Astrocyte of the cerebellum (primary cell): ENCODE results near the gene PPP1R16B.

Experiments
- DNase-seq: peaks from one replicate; pipeline ENCODE4 v3.0.0-alpha.2; 2011; ENCODE audit warnings: low read depth
- H3K4me3 ChIP-seq: 2 replicates; pipeline ENCODE4 v1.5.1; 2011; ENCODE audit warnings: mild to moderate bottlenecking, low read depth, low read length, moderate library complexity
- in situ Hi-C: cut with HindIII; loops from 2 replicates; pipeline ENCODE4 v1.10.0; 2017; ENCODE audit warnings: low sequenced_read_pairs
- TF ChIP-seq, protein P1 (sequence below): IDR thresholded peaks from 2 replicates; pipeline ENCODE4 v1.5.1; 2012; ENCODE audit warnings: low read length, low read depth, moderate library complexity, mild to moderate bottlenecking; ENCODE audit errors: missing control alignments

Gene PPP1R16B

DNA sequence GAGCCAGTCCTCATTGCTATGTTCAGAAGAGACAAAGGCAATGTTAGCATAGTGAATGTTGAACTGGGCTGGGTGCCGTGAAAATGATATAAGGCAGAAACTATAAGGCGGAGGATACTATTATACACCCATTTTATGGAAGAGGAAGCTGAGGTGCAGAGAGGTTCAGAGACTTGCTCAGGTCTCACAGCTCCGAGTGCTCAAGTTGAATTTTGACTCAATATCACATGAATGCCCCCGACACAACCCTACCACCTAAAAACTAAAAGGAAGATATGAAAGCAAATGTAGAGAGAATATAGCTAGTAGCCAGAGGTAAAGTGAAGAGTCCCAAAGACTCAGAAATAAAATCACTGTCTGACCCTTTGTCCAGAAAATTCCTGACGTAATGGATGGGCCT is 56.7 kb downstream of the PPP1R16B start:
- no peak for DNase-seq
- no peak overlapping the region for H3K4me3 ChIP-seq
- TF ChIP-seq, protein P1, sequence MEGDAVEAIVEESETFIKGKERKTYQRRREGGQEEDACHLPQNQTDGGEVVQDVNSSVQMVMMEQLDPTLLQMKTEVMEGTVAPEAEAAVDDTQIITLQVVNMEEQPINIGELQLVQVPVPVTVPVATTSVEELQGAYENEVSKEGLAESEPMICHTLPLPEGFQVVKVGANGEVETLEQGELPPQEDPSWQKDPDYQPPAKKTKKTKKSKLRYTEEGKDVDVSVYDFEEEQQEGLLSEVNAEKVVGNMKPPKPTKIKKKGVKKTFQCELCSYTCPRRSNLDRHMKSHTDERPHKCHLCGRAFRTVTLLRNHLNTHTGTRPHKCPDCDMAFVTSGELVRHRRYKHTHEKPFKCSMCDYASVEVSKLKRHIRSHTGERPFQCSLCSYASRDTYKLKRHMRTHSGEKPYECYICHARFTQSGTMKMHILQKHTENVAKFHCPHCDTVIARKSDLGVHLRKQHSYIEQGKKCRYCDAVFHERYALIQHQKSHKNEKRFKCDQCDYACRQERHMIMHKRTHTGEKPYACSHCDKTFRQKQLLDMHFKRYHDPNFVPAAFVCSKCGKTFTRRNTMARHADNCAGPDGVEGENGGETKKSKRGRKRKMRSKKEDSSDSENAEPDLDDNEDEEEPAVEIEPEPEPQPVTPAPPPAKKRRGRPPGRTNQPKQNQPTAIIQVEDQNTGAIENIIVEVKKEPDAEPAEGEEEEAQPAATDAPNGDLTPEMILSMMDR: no peak
- in situ Hi-C loops: no loop called here

DNA sequence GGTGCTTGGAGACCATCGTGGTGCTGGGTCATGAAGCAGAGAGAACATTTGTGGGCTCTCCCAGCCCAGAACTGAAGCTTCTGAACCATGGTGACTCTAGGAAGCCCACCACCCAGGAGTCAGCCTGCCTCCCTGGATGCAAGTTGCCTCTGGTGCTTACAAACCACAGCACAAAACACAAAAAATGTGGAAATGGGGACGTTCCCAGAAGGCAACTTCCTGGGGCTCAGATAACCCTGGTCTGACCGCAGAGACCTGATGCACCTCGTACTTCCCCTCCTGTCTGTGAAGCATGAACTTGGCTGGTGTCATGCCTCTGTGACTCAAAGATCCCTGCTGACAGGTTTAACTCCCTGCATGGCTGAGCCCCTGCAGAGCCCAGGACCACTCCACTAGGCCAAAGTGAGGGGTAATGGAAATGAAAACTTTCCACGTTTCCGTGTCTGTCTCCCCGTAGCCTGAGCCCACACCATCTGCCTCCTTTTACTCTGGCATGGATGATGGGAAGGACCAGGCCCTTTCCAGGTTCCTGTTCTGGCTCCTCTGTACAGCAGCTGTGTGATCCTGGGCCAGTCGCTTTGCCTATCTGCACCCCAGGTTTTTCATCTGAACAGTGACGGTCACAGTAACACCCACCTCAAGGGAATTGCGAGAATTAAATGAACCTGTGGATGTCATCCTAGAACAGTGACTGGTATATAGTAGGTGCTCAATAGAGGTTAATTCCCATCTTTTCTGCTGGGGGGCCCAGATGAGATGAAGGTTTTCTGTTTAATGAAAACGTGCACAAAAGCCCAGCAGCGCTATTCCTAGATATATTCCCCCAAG is 57.7 kb downstream of the PPP1R16B start:
- in situ Hi-C loops: no loop called here
- TF ChIP-seq, protein P1: no peak
- H3K4me3 ChIP-seq: no peak overlapping the region
- no peak for DNase-seq

DNA sequence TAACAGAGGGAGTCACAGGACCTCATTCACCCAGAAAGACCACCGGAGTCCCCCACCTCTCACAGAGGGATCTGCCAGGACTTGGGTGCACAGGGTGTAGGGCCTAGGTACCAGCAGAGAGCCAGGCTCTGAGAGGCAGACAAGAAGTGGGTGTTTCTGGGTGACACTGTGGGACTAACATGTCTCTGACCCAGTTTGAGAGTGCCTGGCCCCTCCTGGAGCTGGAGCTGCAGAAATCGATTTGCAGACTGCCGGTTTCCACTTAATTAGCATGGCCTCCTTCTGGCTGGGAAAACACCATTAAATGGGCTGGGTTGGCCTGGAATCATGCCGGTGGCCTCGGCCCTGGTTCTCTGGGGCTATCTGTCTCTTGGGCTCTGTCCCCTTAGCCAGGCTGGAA is 59.2 kb downstream of the PPP1R16B start:
- in situ Hi-C loops: no loop called here
- no peak for DNase-seq
- TF ChIP-seq, protein P1: no peak

DNA sequence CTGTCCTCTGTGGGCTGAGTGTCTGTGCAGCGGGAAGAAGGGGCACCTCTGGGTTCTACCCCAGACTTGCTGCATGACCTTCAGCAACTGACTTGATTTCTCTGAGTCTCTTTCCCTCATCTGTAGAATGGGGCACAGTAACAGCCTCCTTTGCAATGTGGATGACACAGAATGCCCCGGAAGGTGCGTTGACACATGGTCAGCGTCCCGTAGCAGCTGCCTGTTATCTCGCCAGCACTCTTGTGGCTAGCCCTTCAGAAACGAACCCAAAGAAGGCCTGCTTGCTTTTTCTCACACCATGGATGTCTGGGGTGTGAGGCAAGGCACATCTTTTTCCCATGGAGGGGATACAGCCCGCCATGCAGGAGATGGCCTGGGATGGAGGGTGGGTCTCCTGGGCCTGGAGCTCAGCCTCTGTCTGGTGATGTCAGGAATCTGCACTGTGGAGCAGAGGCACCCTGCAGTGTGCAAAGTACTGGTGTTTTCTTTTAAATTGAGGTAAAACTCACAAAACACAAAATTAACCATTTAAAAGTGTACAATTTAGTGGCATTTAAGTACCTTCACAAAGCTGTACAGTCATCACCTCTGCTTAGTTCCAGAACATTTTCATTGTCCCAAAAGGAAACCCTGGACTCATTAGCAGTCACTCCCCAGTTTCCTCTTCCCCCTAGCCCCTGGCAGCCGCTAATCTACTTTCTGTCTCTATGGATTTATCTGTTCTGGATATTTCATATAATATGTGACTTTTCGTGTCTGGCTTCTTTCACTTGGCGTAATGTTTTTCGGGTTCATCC is 61.0 kb downstream of the PPP1R16B start:
- in situ Hi-C loops: no loop called here
- TF ChIP-seq, protein P1: no peak
- no peak for DNase-seq
- no peak overlapping the region for H3K4me3 ChIP-seq

More for the DNA sequence above, 59.2 kb downstream of the PPP1R16B start:
- H3K4me3 ChIP-seq: no peak overlapping the region

DNA sequence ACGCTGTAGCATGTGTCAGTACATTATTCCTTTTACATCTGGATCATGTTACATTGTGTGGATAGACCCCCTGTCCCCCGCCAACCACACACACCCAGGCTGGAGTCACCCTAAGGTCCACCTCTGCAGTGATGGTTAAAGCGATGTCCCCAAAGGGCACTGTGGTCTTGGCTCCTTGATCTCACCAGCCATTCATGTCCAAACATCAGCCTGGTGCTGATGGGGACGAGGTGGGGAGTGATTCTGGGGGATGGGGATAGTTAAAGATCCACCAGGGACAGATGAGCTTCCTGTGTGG is 61.5 kb downstream of the PPP1R16B start:
- DNase-seq: no peak
- TF ChIP-seq, protein P1: no peak
- in situ Hi-C loops: no loop called here
- no peak overlapping the region for H3K4me3 ChIP-seq

DNA sequence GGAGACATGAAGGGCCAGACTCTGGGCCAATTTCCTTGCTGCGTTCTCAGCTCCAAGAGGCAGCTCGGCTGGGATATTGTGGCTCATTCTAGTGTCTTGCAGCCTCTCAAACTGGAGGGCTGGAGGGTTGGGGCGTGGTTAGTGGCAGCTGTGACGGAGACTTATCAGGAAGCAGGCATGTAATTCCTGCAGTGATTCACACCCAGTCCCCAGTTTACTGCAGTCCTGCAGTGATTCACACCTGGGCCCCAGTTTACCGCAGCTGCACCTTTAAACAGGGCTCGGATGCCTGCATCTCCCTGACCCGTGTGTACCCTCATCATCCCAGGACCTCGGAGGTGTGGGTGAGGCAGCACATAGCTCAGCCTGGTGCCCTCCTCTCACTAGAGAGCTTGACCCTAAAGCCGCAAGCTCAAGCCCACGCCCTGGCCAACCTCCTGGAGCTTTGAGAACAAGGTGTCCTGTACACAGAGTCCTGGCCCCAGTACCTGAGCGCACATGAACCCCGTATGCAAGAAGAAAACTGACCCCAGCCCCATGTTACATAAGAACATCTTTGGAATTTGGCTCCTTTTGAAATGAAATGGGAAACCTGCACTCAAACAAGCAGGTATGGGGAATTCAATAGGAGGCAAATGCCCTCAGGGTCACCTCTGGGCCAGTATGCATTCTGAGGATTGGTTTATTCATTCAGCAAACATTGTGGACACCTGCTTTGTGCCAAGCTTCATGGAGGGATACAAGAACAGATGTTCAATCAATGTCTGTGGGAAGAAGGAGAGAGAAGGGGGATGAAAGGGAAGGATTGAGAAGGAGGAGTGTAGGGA is 65.4 kb downstream of the PPP1R16B start:
- TF ChIP-seq, protein P1: no peak
- no peak overlapping the region for H3K4me3 ChIP-seq
- in situ Hi-C loops: no loop called here
- no peak for DNase-seq
